GM23248 (cell line): ENCODE data around the gene MARCHF3.

Experiments
- EZH2 ChIP-seq: fragments of 200-600 bp; sonication (generic); IDR thresholded peaks from 2 replicates; pipeline ENCODE4 v1.6.1; 2018; ENCODE audit warnings: antibody characterized with exemption, mild to moderate bottlenecking; ENCODE audit not compliant: insufficient read depth, poor library complexity, severe bottlenecking
- EZH2phosphoT487 ChIP-seq: fragments of 200-600 bp; sonication (generic); IDR thresholded peaks from 2 replicates; pipeline ENCODE4 v1.6.1; 2018; ENCODE audit warnings: antibody characterized with exemption, moderate library complexity, mild to moderate bottlenecking, low read depth; ENCODE audit not compliant: insufficient read depth

DNA sequence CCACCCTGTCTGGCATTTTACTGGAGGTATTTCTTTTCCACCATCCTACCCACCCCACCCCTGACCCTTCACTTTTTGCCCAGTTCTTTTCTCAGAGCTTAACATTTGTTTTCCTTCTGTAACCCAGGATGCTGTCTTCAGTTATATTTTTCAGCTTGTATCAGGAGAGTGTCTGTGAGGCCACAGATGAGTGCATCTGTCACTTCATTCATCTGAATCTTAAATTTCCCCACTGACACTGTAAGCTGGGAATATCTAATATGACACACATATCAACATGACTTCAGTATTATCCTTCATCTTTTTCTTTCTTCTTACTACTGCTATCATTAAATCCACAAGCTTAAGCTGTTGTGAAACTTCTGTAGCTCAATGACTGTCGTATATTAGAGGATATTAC, 4.9 kb downstream of the MARCHF3 start:
- TF ChIP-seq EZH2 (no peak), EZH2phosphoT487 (no peak)
